D721Med (cell line): ENCODE results near the gene HSPG2.

Source experiments
- DNase-seq: peaks from one replicate; pipeline ENCODE4 v3.0.0; 2011; ENCODE audit warnings: low spot score; ENCODE audit not compliant: insufficient read length
- FAIRE-seq: peaks from 2 replicates; lab custom pipeline; 2011; peaks lifted over from hg19 to GRCh38; lab: Jason Lieb, UNC
- TF ChIP-seq, protein P1 (sequence below): IDR thresholded peaks from 2 replicates; pipeline ENCODE4 v1.5.1; 2012; ENCODE audit warnings: mild to moderate bottlenecking, control low read depth; ENCODE audit not compliant: insufficient read depth; ENCODE audit errors: missing control alignments

HSPG2 gene

DNA sequence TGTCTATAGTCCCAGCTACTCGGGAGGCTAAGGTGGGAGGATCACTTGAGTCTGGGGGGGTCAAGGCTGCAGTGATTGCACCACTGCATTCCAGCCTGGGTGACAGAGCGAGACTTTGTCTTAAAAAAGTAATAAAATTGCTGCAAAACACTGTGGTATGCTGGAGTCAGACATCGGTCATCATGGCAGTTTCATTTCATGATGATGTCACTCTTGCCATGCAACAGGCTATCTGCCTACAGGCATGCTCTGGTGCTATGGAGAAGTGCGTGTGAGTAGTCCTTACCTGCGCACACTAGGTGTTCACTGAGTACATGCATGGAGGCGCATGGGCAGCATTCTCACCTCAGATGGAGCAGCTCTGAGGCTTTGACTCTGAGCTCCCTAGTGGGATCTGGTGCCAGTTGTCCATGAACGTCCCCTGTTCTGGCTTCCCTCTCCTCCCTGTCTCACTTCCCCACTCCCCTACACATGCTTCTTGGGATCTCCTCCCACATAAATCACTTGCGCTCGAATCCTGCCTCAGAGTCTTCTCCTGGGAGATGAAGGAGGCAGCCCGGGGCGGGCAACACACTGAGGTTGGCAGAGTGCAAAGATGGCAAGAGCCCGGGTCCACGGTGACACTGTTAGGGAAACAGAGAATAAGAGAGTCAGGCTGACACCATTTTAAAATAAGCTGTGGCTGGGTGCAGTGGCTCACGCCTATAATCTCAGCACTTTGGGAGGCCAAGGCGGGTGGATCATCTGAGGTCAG is 29.3 kb upstream of the HSPG2 start:
- FAIRE-seq (no peak), DNase-seq (no peak)
- TF ChIP-seq, protein P1, sequence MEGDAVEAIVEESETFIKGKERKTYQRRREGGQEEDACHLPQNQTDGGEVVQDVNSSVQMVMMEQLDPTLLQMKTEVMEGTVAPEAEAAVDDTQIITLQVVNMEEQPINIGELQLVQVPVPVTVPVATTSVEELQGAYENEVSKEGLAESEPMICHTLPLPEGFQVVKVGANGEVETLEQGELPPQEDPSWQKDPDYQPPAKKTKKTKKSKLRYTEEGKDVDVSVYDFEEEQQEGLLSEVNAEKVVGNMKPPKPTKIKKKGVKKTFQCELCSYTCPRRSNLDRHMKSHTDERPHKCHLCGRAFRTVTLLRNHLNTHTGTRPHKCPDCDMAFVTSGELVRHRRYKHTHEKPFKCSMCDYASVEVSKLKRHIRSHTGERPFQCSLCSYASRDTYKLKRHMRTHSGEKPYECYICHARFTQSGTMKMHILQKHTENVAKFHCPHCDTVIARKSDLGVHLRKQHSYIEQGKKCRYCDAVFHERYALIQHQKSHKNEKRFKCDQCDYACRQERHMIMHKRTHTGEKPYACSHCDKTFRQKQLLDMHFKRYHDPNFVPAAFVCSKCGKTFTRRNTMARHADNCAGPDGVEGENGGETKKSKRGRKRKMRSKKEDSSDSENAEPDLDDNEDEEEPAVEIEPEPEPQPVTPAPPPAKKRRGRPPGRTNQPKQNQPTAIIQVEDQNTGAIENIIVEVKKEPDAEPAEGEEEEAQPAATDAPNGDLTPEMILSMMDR = no peak

DNA sequence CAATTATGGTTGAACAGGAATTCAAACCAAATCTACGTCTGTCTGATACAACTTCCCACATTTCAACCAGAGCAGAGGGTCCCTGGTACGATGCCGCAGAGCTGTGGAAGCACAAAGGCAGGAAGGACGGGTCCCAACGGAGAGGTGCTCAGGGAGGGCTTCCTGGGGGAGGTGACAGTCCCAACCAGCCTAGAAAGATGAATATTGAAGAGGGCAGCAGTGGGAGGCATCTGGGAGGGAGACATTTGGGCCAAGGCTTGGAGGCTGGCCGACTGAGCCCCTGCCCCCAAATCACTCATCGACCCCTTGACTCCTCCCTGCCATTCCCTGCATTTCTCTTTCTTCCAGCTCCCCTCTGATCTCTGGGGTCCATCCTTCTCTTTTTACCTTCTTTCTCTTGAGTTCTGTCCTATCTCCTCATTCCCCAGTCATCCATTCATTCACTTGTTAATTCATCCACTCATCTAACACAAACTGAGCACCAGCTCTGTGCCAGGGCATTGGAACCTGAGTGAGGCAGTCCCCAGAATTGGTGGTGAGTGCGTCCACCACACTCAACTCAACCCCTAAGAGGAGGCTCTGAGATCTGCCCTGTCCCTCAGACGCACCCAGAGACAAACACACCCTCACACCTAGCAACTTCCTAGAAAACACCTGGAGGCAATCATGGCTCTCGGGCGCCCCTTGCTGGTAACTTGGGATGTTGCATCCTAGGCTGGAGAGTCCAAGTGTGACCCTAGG is 26.5 kb upstream of the HSPG2 start:
- TF ChIP-seq, protein P1 = peak; percentile 89
- FAIRE-seq (no peak), DNase-seq (peak; percentile 28)

DNA sequence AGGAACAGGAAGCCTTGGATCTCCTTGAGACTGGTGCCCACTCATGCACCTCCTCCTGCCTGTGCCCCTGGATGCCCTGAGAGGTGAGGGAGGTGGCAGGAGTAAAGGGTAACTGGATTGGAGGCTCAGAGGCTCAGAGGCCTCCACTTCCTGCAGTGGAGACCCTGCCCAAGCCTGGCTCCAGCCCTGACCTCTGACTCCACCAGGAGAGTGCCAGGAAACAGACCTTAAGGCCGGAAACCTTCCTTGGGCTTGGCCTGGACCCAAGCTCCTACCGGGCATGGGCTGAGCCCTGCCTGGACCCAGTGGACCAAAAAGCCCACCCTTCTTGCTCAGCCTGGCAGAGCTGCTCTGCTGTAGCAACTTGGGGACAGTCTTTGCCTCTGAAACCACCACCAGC is 24.7 kb upstream of the HSPG2 start:
- DNase-seq = no peak
- TF ChIP-seq, protein P1 = no peak
- FAIRE-seq = no peak

DNA sequence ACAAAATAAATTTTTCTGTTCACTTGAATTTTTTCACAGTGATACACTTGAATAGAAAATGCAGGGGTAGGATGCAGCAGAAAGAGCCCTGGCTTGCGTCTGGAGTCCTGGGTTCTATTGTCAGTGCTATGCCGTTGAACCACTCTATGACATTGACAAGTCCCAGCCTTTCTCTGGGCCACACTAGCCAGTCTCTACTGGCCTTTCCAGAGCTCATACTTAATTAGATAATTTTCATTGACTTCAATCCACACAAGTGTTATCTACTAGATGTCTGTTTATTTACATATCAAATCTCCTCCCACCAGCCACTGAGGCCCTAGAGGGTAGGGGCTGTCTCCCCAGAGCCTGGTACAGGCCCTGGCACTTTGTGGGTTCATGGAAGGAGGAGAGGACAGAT is 24.2 kb upstream of the HSPG2 start:
- TF ChIP-seq, protein P1 = no peak

DNA sequence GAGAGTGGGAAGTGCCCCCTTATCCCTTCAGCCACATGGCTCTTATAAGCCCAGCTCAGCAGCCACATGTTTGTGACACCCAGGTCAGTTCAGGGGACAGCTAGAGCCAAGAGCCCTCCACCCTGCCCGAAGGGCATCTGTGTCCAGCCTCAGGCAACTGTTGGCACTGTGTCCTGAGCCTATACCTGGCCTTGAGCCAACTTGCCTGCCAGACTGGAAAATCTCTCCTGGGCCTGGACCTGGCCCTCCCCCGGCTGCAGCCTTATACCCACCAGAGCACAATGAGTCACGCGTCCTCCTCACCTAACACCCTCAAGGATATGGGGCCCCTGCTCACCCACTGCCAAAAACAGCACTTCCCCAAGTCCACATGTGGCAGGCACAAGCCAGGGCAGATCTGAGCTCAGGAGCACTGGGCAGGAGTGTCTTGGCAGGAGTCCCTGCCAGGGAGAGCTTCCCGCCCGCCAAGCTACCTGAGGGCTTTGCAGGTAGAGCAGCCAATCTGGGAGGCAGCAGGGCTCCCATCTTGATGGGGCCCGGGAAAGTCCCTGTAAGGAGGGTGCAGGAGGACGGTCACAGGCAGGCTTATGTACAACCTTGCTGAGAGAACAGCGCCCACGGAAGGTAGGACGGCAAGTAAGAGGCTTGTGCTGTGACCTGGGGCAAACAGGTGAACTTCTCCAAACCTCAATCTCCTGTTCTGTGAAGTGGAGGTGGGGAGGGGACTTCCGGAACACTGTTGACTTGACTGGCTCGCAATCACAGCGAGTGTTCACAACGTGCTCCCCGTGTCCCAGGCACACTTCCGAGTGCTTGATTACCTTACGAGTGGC is 19.8 kb upstream of the HSPG2 start:
- no peak for FAIRE-seq
- DNase-seq = no peak
- TF ChIP-seq, protein P1 = no peak

More for the DNA sequence above, 24.2 kb upstream of the HSPG2 start:
- FAIRE-seq (no peak), DNase-seq (no peak)

DNA sequence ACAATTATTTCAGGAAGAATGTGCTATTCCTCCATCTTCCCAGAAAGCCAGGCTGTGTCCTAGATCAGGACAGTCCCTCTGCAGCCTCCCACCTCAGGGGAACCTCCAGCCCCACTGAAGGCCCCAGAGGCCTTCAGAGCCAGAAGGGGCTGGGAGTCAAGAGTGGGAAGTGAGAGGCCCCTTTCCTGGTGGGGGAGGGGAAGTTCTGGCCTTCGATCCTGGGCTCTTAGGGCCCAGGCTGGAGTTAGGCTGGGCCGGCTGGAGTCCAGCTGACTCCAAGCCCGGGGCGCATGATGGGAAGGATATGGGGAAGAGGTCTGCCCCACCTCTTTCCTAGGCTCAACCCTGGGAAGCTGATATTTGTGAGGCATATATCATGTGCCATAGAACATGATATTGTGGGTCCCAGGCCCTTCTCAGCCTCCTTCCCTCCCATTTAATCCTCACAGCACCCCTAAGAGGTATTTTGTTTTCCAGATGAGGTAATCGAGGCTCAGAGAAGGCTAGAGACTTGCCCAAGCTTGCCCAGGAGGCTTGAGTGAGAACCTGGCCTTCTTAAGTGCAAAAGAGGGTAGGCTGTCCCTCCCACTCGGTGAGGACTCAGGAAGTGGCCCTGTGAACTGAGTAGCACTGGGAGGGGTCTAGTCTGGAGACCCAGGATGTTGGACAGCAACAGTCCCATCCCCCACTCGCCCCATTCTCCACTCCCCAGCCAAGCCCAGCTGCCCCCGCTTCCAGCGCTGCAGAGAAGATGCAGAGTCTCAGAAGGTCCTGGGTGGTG is 18.6 kb upstream of the HSPG2 start:
- DNase-seq = no peak
- TF ChIP-seq, protein P1 = no peak
- FAIRE-seq = no peak
